GM19455 (cell line): ENCODE measurements around the gene OPTN.

ENCODE experiments used
- ATAC-seq: cut with Tn5 transposase; IDR thresholded peaks from one replicate; pipeline ENCODE4 v1.9.1; 2021; ENCODE audit not compliant: unreplicated experiment

The OPTN gene

DNA sequence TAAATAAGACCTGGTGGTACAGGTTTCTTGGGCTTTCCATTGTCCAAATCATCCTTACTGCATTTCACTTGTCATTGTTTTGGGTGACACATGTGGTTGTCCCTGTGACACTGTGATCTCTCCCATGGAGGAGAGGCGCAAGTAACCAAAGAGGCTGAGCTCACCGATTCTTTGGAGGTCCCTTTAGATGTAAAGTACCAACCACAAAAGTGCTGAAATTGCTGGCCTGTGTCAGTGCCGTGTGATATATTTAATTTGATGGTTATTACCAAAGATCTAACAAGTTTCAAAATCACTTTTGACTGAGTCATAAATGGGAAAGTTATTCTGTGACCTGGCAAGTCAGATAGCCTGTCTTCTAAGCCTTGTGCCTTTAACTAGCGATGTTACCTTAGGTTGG, 80.8 kb downstream of the OPTN start:
- no peak for ATAC-seq

DNA sequence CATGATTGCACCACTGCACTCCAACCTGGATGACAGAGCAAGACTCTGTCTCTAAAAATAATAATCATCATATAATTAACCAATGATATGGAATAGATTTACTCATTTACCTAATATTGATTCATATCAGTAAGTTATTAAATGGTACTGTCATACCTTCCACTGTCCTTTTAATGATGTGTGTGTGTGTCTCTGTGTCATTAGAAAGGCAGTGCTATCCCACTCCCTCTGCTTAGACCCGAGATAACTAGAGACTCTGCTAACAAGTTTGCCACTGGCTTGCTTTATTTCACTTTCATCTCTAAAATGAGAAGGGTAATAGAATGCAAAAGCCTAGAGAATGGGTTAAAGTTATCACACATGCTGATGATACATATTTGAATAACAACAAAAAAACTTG, 82.5 kb downstream of the OPTN start:
- no peak for ATAC-seq

DNA sequence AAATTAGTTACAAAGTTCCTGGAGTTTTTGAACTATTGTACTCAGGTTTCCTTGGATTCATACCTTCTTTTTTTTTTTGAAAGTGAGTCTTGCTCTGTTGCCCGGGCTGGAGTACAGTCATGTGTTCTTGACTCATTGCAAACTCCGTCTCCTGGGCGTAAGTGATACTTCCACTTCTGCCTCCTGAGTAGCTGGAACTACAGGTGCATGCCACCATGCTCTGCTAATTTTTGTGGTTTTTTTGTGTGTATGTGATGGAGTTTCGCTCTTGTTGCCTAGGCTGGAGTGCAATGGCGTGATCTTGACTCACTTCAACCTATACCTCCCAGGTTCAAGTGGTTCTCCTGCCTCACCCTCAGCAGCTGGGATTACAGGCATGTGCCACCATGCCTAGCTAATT, 83.7 kb downstream of the OPTN start:
- ATAC-seq: no peak

DNA sequence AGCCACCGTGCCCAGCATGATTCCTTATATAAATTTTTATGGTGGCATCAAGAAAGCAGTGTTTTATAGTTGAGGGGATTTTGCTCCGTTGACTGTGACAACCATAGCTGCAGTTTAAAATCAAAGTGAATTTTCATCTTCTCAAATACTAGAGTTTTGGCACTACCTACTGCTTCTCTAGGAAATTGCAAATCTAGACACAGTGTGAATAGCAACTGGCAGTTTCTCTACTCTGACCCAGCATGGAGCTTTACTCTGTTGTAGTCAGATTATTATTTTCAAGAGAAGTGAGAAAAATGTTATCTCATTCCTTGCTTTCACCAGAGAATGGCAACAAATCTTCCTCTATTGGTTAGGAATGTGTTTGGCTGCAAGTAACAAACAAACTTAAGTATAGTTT, 84.3 kb downstream of the OPTN start:
- no peak for ATAC-seq

DNA sequence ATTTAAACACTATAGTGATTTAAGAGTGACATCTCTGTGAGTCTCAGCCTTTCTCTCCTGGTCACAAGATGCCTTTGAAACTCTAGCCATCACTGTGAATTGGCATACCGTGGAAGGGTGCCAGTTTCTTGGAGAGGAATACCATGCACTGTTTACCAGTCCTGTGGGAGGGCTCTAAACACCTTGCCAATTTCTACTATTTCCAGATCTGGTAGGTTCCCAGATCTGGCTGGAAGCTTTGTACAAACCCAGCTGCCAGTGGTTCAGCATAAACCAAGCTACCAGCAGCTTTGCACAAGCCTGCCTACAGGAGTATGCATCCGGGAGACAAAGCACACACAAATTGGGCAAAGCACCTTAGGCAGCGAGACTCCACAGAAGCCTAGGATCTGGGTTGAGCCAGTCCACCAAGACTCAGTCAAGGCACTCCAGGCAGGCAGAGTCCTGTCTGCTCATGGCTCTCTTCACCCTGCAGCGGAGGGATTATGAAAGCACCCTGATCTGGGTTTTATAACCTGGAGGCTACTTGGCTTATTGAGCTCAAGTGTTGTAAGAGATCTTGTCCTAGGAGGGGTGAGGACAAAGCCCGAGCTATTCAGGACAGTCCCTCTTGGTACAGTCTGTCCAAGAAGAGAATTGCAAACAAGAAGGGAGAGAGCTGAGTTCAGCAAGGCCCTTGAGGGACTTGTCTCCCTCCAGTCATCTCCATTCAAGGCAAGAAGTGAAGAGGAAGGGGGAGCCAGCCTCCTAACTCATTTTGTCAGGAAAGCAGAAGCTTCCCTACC, 85.0 kb downstream of the OPTN start:
- no peak for ATAC-seq

DNA sequence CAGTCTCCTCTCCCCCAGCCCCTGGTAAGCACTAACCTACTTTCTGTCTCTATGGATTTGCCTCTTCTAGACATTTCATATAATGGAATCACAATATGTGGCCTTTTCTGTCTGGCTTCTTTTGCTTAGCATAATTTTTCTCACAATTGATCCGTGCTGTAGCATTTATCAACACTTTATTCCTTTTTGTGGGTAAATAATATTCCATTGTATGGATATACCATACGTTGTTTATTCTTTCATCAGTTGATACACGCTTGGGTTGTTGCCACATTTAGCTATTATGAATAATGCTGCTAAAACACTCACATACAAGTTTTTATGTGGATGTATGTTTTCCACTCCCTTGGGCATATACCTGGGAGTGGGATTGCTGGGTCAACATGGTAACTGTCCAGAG, 87.2 kb downstream of the OPTN start:
- no peak for ATAC-seq
